HG03378 (cell line): ENCODE measurements around the gene VPS35L.

Source experiments
- ATAC-seq: cut with Tn5 transposase; IDR thresholded peaks from one replicate; pipeline ENCODE4 v1.9.1; 2021; ENCODE audit warnings: mild to moderate bottlenecking, moderate library complexity; ENCODE audit not compliant: unreplicated experiment

Gene VPS35L

DNA sequence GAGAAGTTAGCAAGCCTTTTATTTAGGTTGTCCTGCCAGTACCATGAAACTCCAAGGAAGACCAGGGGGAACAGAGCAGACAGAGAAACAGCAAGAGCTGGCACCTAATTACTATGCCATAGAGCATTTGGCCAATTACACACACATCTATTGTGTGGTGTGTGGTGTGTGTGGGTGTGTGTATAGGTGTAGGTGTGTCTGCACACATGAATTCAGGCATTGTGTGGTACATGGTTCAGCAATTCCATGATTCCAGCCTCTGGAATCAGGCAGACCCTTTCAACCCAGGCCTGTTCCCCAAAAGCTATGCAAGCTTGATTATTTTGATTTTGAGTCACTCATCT, 188.3 kb downstream of the VPS35L start:
- no peak for ATAC-seq

- ATAC-seq, result no peak
Observed at GRCh38 chr16:19744670-19745069, 189.2 kb downstream of the VPS35L start.

GRCh38 chr16:19745286-19746010, 189.9 kb downstream of the VPS35L start:
- ATAC-seq, result no peak

DNA sequence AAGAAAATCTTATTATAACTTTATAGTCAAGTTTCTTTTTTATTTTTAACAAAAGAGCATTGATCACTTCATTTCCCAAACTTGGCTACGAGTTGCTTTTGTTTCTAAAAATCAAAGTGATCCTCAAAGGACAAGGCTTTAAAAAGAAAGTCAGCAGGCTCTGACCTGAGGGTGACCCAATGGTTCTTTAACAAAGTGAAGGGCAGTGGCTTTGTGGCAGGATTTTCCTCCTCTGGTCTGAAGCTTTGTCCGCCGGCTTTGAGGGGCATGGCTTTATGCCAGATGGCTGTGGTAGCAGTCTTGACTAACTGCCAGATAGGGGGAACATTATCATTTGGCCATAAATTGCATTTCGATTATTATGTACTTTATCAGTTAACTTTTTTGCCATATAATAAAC, 191.1 kb downstream of the VPS35L start:
- ATAC-seq, result no peak

DNA sequence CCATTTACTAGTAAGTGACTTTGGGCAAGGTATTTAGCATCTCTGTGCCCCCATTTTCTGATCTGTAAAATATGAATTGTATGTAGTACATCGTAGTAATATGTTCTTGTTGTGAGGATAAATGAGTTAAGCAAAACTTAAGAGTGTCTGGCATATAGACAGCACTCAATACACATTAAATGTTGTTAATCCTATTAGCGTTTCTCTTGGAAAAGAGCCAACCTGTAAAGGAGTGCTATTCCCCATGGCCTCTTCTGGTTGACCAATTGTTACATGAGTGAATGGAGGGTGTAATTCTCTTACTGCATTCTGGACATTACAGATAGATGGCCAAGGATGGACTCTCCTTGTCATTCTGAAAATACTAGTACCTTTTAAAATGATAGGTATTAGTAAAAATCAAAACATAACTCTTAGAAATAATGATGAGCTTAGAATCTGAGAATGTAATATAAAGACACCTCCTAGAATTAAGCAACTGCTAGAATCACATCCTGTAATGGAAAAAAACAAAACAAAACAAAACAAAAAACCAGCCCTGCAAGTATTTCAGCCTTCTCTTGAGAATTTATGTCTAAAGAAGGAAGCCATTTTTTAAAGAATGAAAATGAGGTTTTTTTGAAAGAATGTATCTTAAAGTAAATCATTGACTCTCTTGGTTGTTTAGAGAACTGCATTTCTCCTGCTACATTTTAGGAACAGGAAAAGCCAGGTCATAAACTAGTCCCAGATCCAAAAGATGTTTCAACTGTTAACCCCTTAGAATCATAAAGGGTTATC, 193.1 kb downstream of the VPS35L start:
- ATAC-seq, result no peak

- no peak for ATAC-seq
Observed at GRCh38 chr16:19749571-19750080, 194.1 kb downstream of the VPS35L start.
